Omental fat pad (tissue), 4 donors: ENCODE results near the gene BCAS1. TPM values are rescaled to one million over a fixed set of nuclear protein-coding genes. Genes with fewer than 3 reads are reported as not detected.

Source experiments
- ATAC-seq: fragments of 150-250 bp; one replicate; pipeline ENCODE4 v1.9.1; 2016; ENCODE audit warnings: mild to moderate bottlenecking, moderate library complexity; ENCODE audit not compliant: low FRiP score
- DNase-seq: peaks from one replicate; pipeline ENCODE4 v3.0.0-alpha.2; 2019; ENCODE audit warnings: low spot score
- CTCF ChIP-seq, 3 donors: fragments of 450-650 bp; IDR thresholded peaks; one replicate each; pipeline ENCODE4 v1.5.1; 2016 to 2017; ENCODE audit warnings: antibody characterized with exemption in 3 of 3, mild to moderate bottlenecking in 3 of 3, moderate library complexity in 2 of 3
- total RNA-seq, 4 donors: library from RNA; depleted of rRNA; stranded (reverse); fragments of >200 nt; gene quantifications; one replicate each; pipeline ENCODE4 v1.1.0, GENCODE V29; 2016

BCAS1 gene
- total RNA-seq, 4 donors from 2014 or later, result 0.50 to 2.2 (median 0.56) TPM; not detected in 1

GRCh38 chr20:54068966-54069365, 1.4 kb downstream of the BCAS1 start:
- TF ChIP-seq CTCF (IDR thresholded peaks at IDR 0.05), result no peak
- DNase-seq (no peak), ATAC-seq (no peak)

- ATAC-seq, result no peak
- no peak for TF ChIP-seq CTCF (IDR thresholded peaks at IDR 0.05)
- no peak for DNase-seq
These were observed 1.9 kb downstream of the BCAS1 start for GRCh38 chr20:54068495-54068894.

GRCh38 chr20:54067606-54068174, 2.7 kb downstream of the BCAS1 start:
- no peak for DNase-seq
- ATAC-seq, result no peak
- no peak for TF ChIP-seq CTCF (IDR thresholded peaks at IDR 0.05)

GRCh38 chr20:54065601-54066038, 4.8 kb downstream of the BCAS1 start:
- no peak for TF ChIP-seq CTCF (IDR thresholded peaks at IDR 0.05)
- ATAC-seq (no peak), DNase-seq (no peak)

GRCh38 chr20:54064939-54065338, 5.5 kb downstream of the BCAS1 start:
- DNase-seq (no peak), ATAC-seq (no peak)
- no peak for TF ChIP-seq CTCF (IDR thresholded peaks at IDR 0.05)

- no peak for TF ChIP-seq CTCF (IDR thresholded peaks at IDR 0.05)
- DNase-seq, result no peak
- no peak for ATAC-seq
These were observed 6.3 kb downstream of the BCAS1 start for GRCh38 chr20:54063992-54064676.

GRCh38 chr20:54063580-54063979, 6.8 kb downstream of the BCAS1 start:
- DNase-seq (no peak), ATAC-seq (no peak)
- TF ChIP-seq CTCF (IDR thresholded peaks at IDR 0.05), result no peak
